Cardiac muscle cell (in vitro differentiated cells and primary cell): ENCODE measurements around the gene CACNA1C. TPM values are rescaled to one million over a fixed set of nuclear protein-coding genes. Genes with fewer than 3 reads are reported as not detected.

ENCODE experiments used
- DNase-seq, 2 donors: peaks; one replicate each; pipeline versions ENCODE4 v3.0.0 to v3.0.0-alpha.2; 2010 to 2017; ENCODE audit warnings: low read depth in 1 of 2, low spot score in 1 of 2
- H3K27ac ChIP-seq: fragments of 200-600 bp; sonication (generic); 2 replicates; pipeline ENCODE4 v1.5.1; 2016
- H3K27me3 ChIP-seq: fragments of 200-600 bp; sonication (generic); 2 replicates; pipeline ENCODE4 v1.6.0; 2016; ENCODE audit warnings: control low read depth
- H3K36me3 ChIP-seq: fragments of 200-600 bp; sonication (generic); 2 replicates; pipeline ENCODE4 v1.5.1; 2016; ENCODE audit warnings: control low read depth
- H3K4me1 ChIP-seq: fragments of 200-600 bp; sonication (generic); 2 replicates; pipeline ENCODE4 v1.8.1; 2017; ENCODE audit warnings: low read depth, mild to moderate bottlenecking, mixed run types
- H3K4me3 ChIP-seq: fragments of 200-600 bp; sonication (generic); 2 replicates; pipeline ENCODE4 v1.5.1; 2016; ENCODE audit warnings: mild to moderate bottlenecking
- H3K9me3 ChIP-seq: fragments of 200-600 bp; sonication (generic); 2 replicates; pipeline ENCODE4 v1.5.1; 2017; ENCODE audit warnings: low read depth, mild to moderate bottlenecking, control low read depth
- polyA plus RNA-seq: library from polyadenylated mRNA; unstranded; fragments of >200 nt; fragmentation: Nextera tagmentation; extraction: Ambion mirVana; gene quantifications from 2 replicates; pipeline ENCODE4 v1.2.1, GENCODE V29; 2016
- total RNA-seq: library from RNA; depleted of rRNA; stranded (reverse); fragments of >200 nt; gene quantifications from 2 replicates; pipeline ENCODE4 v1.2.3, GENCODE V29; 2016
- TF ChIP-seq, protein P1 (sequence below): IDR thresholded peaks from 2 replicates; pipeline ENCODE4 v1.5.1; 2012; ENCODE audit warnings: low read depth, mild to moderate bottlenecking, low read length

Gene CACNA1C
- total and polyA plus RNA-seq, 2 experiments from 2014 or later = 40.8 to 77.8 TPM

DNA sequence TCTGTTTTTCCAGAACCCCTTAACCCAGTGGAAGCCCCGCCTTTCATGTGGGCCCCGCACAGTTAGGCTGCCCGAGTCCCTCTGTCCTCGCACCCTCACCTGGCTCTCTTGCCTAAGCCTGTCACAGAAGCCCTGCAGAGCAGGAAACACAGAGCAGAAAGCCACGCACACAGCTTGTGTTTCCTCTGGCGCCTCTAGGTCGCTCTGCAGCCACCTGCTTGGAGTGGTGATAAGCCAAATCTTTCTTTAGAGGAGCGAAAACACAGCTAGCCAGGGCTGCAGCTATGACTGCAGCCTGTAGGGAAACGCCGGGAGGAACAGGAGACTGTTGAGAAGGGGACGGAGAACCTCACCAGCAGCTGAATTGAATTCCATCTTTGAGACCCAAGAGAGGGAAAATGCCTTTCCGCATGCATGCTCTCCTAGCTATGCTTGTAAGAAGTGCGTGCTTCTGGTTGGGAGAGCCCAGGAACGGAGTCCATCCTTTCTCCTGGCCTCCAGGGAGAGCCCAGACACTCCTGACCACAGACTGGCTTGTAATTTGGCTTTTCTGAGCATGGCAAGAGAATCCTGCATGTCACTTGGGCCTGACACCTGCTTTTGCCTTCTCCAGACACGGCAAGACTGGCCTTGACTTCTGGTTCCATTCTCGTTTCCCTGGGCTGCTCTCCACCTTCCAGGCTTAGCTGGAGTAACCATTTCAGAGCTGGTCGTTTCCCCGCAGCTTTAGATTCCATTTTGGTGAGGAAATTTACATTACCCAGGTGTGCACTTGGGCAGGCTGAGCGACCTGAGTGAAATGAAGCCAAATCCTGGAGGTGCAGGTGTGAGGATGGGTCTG is 301.6 kb downstream of the CACNA1C start:
- DNase-seq = peak in 1 of 2 donors; percentile 74
- H3K27ac ChIP-seq = peak overlapping the region; percentile 70
- no peaks in the 10 kb centered on the region for H3K36me3 ChIP-seq
- H3K9me3 ChIP-seq = no peaks in the 10 kb centered on the region
- peaks cover 24% of the 10 kb centered on the region for H3K4me1 ChIP-seq
- no peaks in the 10 kb centered on the region for H3K27me3 ChIP-seq
- TF ChIP-seq, protein P1, sequence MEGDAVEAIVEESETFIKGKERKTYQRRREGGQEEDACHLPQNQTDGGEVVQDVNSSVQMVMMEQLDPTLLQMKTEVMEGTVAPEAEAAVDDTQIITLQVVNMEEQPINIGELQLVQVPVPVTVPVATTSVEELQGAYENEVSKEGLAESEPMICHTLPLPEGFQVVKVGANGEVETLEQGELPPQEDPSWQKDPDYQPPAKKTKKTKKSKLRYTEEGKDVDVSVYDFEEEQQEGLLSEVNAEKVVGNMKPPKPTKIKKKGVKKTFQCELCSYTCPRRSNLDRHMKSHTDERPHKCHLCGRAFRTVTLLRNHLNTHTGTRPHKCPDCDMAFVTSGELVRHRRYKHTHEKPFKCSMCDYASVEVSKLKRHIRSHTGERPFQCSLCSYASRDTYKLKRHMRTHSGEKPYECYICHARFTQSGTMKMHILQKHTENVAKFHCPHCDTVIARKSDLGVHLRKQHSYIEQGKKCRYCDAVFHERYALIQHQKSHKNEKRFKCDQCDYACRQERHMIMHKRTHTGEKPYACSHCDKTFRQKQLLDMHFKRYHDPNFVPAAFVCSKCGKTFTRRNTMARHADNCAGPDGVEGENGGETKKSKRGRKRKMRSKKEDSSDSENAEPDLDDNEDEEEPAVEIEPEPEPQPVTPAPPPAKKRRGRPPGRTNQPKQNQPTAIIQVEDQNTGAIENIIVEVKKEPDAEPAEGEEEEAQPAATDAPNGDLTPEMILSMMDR = no peak
- no peak overlapping the region for H3K4me3 ChIP-seq

DNA sequence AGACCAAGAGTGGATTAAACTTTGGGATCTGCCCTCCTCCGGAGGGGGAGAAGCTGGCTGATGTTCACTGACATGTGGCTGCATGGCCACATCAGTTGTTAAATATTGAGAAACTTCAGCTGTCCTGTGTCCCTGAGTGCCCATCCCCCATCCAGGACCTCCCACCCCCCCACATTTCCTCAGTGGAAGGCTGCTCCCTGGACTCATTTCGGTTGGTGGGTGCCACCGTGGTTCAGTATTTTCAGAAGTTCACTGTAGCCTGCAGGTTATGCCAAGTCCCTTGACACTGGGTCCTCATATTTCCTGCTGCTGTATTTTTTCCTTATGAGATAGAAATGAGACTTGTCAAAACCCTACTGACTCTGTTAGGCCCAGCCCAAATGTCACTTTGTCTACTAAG is 302.4 kb downstream of the CACNA1C start:
- Histone ChIP-seq H3K9me3 (no peaks in the 10 kb centered on the region), H3K4me3 (no peak overlapping the region), H3K27me3 (no peaks in the 10 kb centered on the region), H3K27ac (peak overlapping the region; percentile 70), H3K36me3 (no peaks in the 10 kb centered on the region), H3K4me1 (peaks cover 30% of the 10 kb centered on the region)
- TF ChIP-seq, protein P1 = no peak
- DNase-seq = no peak

DNA sequence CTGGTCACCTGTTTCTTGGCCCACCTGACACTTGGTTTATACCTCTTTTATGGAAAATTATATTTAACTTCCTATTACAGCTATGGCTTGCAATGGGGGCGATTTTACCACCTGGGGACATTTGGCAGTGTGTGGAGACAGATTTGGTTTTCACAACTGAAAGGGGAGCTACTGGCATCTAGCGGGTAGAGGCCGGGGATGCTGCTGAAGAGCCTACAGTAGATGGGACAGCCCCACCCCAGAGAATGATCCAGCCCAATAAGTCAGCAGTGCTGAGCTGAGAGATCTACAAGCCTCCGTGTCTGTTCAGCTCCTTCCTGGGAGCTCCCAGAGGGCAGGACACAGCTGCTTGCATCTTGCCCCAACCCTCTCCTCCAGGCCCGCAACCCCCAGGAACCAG is 302.8 kb downstream of the CACNA1C start:
- H3K36me3 ChIP-seq = no peaks in the 10 kb centered on the region
- no peaks in the 10 kb centered on the region for H3K27me3 ChIP-seq
- H3K9me3 ChIP-seq = no peaks in the 10 kb centered on the region
- TF ChIP-seq, protein P1 = no peak
- no peak for DNase-seq
- no peak overlapping the region for H3K4me3 ChIP-seq
- H3K27ac ChIP-seq = no peak overlapping the region
- peaks cover 30% of the 10 kb centered on the region for H3K4me1 ChIP-seq

DNA sequence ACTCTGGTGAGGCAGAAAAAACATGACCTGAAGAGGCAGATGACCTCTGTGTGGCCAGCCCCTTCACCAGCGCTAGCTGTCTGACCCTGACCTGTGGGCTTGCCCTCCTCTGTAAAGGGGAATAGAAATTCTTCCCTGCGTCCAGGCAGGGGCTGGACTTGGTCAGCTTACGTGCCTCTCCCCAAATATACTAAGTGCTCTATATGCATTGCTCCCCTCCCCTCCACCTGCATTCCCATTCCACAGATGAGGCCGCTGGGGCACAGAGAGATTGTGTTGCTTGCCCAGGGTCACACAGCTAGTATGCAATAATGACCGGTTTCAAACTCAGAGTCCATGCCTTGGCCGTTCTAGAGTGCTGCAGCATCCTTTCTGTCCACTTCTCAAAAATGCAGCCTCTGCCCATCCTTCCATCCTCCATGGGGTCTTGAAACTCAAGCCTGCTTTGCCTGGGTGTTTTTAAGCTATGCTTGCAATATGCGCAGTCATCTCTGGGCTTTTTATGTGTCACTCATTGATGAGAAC is 303.9 kb downstream of the CACNA1C start:
- DNase-seq = no peak
- no peak overlapping the region for H3K27ac ChIP-seq
- TF ChIP-seq, protein P1 = no peak
- H3K36me3 ChIP-seq = no peaks in the 10 kb centered on the region
- H3K4me3 ChIP-seq = no peak overlapping the region
- no peaks in the 10 kb centered on the region for H3K9me3 ChIP-seq
- peaks cover 30% of the 10 kb centered on the region for H3K4me1 ChIP-seq
- H3K27me3 ChIP-seq = no peaks in the 10 kb centered on the region

DNA sequence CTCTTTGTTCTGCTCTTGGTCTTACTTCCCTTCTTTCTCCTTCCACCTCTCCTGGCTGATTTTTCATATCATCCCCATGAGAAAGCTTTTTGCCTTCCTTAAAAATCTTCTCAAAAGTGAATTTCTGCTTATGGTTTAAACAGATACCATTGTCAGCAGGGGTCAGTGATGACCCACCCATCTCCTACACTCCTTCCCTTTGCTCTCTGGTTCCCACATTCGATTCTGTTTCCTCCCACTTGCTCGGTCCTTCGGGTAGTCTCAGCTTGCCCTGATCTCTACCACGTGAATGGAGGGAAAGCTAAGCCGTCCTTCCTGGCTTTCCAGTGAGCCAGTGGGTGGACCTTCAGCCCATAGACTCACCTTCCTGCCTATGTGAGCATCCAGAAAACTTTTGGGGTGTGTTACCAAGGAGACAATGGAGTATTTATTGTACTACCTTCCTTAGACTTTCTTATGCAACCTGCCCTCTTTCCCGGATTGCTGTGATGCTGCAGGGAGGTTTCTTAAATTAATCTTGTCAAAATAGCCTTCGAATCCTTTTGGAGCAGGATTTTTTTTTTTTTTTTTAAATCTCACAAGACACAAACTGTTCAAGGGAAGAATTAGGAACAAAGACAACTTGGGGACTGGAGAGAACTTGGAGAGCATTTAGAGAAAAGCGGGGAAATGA is 306.3 kb downstream of the CACNA1C start:
- no peaks in the 10 kb centered on the region for H3K9me3 ChIP-seq
- H3K4me1 ChIP-seq = peaks cover 25% of the 10 kb centered on the region
- no peak overlapping the region for H3K4me3 ChIP-seq
- TF ChIP-seq, protein P1 = peak; percentile 4
- H3K27me3 ChIP-seq = no peaks in the 10 kb centered on the region
- no peak overlapping the region for H3K27ac ChIP-seq
- H3K36me3 ChIP-seq = no peaks in the 10 kb centered on the region
- DNase-seq = peak in 1 of 2 donors; percentile 27
